ENCODE measurements around the gene SEMA5A. TPM values are rescaled to one million over a fixed set of nuclear protein-coding genes. Genes with fewer than 3 reads are reported as not detected.

Gene SEMA5A
- polyA plus RNA-seq, 1 of the 3 experiments (the other 2 are of a cell fraction): 0.58 TPM

DNA sequence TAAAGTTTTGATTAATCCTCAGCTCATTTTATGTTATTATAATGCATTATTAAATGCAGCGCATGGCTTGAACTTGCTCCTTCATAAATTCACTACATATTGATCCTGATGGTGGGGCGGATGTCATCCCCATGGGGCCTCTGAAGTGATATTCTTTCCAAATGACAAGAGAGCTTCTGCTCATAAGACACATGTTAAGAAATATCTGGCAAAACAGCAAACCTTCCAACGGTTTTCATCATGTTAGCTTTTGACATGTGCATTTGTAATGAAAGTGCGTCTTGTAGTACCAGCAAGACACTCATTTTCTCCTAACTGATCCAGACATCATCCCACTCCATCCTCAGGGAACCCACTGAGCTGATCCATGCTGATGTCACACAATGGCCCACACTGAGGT, 45.7 kb downstream of the SEMA5A start:
- no peak for DNase-seq
- CTCF ChIA-PET: interaction anchor here (1.0 to 1.3 kb wide), 3 partner anchors 11 to 37 kb away, joined by 3 to 6 read pairs (median 4); no protein-coding TSS in a partner anchor
- Histone ChIP-seq H3K9me2 (no peaks in the 10 kb centered on the region), H3K9me3 (no peaks in the 10 kb centered on the region), H3K27ac (ENCODE audit: low read depth in 2 of 2, low read length in 1 of 2) (no peak overlapping the region), H3K27me3 (ENCODE audit: insufficient read depth) (no peaks in the 10 kb centered on the region), H3K36me3 (replicated peaks in 1 of 2; ENCODE audit: control insufficient read depth in 1 of 2, insufficient read depth in 2 of 2, low read length in 1 of 2) (no peaks in the 10 kb centered on the region), H4K20me1 (ENCODE audit: insufficient read depth) (no peaks in the 10 kb centered on the region), H3K79me2 (ENCODE audit: insufficient read depth) (no peaks in the 10 kb centered on the region), H2AFZ (ENCODE audit: low read depth) (no peak overlapping the region), H3K4me1 (ENCODE audit: control insufficient read depth in 1 of 2, insufficient read depth in 2 of 2, low read depth in 1 of 2, low read length in 1 of 2) (peaks cover 0 to 4% of the 10 kb centered on the region in 2 experiments; a peak in 1 of 4 replicates), H3K4me2 (no peak overlapping the region), H3F3A (replicated peaks; ENCODE audit: insufficient read depth) (no peaks in the 10 kb centered on the region), H3K9ac (no peak overlapping the region), H3K4me3 (ENCODE audit: low read depth in 2 of 2, low read length in 1 of 2) (no peak overlapping the region)
- 83% methylated on average over 4 of the region's 4 CpGs for WGBS (ENCODE audit: low lambda C conversion rate)
- POLR2A ChIA-PET: no interaction called here
- TF ChIP-seq SMC3 (IDR thresholded peaks at IDR 0.05; ENCODE audit: low read depth, low read length) (no peak), RAD21 (IDR thresholded peaks at IDR 0.05; ENCODE audit: low read length) (no peak), EZH2phosphoT487 (IDR thresholded peaks at IDR 0.05; ENCODE audit: borderline replicate concordance, low read depth) (no peak), USF2 (IDR thresholded peaks at IDR 0.05; ENCODE audit: borderline replicate concordance, low read depth, low read length) (no peak), NRF1 (IDR thresholded peaks at IDR 0.05; ENCODE audit: low read depth, low read length) (no peak), ELF1 (IDR thresholded peaks at IDR 0.05) (no peak)
- TF ChIP-seq, protein P1, sequence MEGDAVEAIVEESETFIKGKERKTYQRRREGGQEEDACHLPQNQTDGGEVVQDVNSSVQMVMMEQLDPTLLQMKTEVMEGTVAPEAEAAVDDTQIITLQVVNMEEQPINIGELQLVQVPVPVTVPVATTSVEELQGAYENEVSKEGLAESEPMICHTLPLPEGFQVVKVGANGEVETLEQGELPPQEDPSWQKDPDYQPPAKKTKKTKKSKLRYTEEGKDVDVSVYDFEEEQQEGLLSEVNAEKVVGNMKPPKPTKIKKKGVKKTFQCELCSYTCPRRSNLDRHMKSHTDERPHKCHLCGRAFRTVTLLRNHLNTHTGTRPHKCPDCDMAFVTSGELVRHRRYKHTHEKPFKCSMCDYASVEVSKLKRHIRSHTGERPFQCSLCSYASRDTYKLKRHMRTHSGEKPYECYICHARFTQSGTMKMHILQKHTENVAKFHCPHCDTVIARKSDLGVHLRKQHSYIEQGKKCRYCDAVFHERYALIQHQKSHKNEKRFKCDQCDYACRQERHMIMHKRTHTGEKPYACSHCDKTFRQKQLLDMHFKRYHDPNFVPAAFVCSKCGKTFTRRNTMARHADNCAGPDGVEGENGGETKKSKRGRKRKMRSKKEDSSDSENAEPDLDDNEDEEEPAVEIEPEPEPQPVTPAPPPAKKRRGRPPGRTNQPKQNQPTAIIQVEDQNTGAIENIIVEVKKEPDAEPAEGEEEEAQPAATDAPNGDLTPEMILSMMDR (IDR thresholded peaks at IDR 0.05): no peak
- TF ChIP-seq, protein P2, sequence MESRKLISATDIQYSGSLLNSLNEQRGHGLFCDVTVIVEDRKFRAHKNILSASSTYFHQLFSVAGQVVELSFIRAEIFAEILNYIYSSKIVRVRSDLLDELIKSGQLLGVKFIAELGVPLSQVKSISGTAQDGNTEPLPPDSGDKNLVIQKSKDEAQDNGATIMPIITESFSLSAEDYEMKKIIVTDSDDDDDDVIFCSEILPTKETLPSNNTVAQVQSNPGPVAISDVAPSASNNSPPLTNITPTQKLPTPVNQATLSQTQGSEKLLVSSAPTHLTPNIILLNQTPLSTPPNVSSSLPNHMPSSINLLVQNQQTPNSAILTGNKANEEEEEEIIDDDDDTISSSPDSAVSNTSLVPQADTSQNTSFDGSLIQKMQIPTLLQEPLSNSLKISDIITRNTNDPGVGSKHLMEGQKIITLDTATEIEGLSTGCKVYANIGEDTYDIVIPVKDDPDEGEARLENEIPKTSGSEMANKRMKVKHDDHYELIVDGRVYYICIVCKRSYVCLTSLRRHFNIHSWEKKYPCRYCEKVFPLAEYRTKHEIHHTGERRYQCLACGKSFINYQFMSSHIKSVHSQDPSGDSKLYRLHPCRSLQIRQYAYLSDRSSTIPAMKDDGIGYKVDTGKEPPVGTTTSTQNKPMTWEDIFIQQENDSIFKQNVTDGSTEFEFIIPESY (IDR thresholded peaks at IDR 0.05; ENCODE audit: borderline replicate concordance, low read depth): no peak
- TF ChIP-seq, protein P3, sequence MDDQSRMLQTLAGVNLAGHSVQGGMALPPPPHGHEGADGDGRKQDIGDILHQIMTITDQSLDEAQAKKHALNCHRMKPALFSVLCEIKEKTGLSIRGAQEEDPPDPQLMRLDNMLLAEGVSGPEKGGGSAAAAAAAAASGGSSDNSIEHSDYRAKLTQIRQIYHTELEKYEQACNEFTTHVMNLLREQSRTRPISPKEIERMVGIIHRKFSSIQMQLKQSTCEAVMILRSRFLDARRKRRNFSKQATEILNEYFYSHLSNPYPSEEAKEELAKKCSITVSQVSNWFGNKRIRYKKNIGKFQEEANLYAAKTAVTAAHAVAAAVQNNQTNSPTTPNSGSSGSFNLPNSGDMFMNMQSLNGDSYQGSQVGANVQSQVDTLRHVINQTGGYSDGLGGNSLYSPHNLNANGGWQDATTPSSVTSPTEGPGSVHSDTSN (IDR thresholded peaks at IDR 0.05): no peak

- Histone ChIP-seq H3K4me2 (no peak overlapping the region), H3K9me3 (no peaks in the 10 kb centered on the region), H3K79me2 (ENCODE audit: insufficient read depth) (no peaks in the 10 kb centered on the region), H2AFZ (ENCODE audit: low read depth) (no peak overlapping the region), H3K27me3 (ENCODE audit: insufficient read depth) (no peaks in the 10 kb centered on the region), H3K9me2 (no peaks in the 10 kb centered on the region), H3K9ac (no peak overlapping the region), H3F3A (replicated peaks; ENCODE audit: insufficient read depth) (no peaks in the 10 kb centered on the region), H3K36me3 (replicated peaks in 1 of 2; ENCODE audit: control insufficient read depth in 1 of 2, insufficient read depth in 2 of 2, low read length in 1 of 2) (no peaks in the 10 kb centered on the region), H3K27ac (ENCODE audit: low read depth in 2 of 2, low read length in 1 of 2) (no peak overlapping the region), H3K4me3 (ENCODE audit: low read depth in 2 of 2, low read length in 1 of 2) (no peak overlapping the region), H4K20me1 (ENCODE audit: insufficient read depth) (no peaks in the 10 kb centered on the region), H3K4me1 (ENCODE audit: control insufficient read depth in 1 of 2, insufficient read depth in 2 of 2, low read depth in 1 of 2, low read length in 1 of 2) (peaks cover 0 to 5% of the 10 kb centered on the region in 2 experiments; a peak in 2 of 4 replicates)
- no peak for TF ChIP-seq MXI1 (IDR thresholded peaks at IDR 0.05; ENCODE audit: low read depth, low read length)
- no peak for TF ChIP-seq FOXM1 (IDR thresholded peaks at IDR 0.05; ENCODE audit: low read depth)
- TF ChIP-seq EZH2phosphoT487 (IDR thresholded peaks at IDR 0.05; ENCODE audit: borderline replicate concordance, low read depth): no peak
- TF ChIP-seq FOSL2 (IDR thresholded peaks at IDR 0.05; ENCODE audit: borderline replicate concordance, low read depth): no peak
- no peak for DNase-seq
- 81% methylated on average over 1 of the region's 1 CpG for WGBS (ENCODE audit: low lambda C conversion rate)
- POLR2A ChIA-PET: no interaction called here
- CTCF ChIA-PET: interaction anchor here (1.0 to 1.3 kb wide), 3 partner anchors 11 to 38 kb away, joined by 3 to 6 read pairs (median 4); no protein-coding TSS in a partner anchor
Observed at GRCh38 chr5:9499498-9499876, 46.4 kb downstream of the SEMA5A start.
